WTC11 (cell line): Measurements from ENCODE around the gene KRTAP5-11.

Experiments
- ARID4B ChIP-seq: sonication (generic); formaldehyde crosslinking; IDR thresholded peaks from 2 replicates; pipeline ENCODE4 v1.8.0; 2023; ENCODE audit warnings: missing genetic modification reagents, mild to moderate bottlenecking, borderline replicate concordance
- CTCF ChIP-seq: fragments of 200-600 bp; IDR thresholded peaks from 2 replicates; pipeline ENCODE4 v1.8.0; 2022; ENCODE audit warnings: antibody characterized with exemption

- TF ChIP-seq CTCF (no peak), ARID4B (no peak)
Observed at GRCh38 chr11:71581826-71582225, 849 bp downstream of the KRTAP5-11 start.
